T-cell (primary cell): Measurements from ENCODE around the gene CELF4. TPM values are rescaled to one million over a fixed set of nuclear protein-coding genes. Genes with fewer than 3 reads are reported as not detected.

Experiments
- ATAC-seq, 4 experiments: fragments of 200-7000 bp in 3 of 4; fragments of 150-1000 bp in 1 of 4; cut with Tn5 transposase; replicated peaks in 1 of 4; 1 replicate in 3 of 4; 2 replicates in 1 of 4; pipeline ENCODE4 v1.10.0; 2021; ENCODE audit warnings: moderate library complexity in 3 of 4, mild to moderate bottlenecking in 2 of 4, moderate number of reproducible peaks in 1 of 4
- CTCF ChIA-PET, 2 donors: fragments of 300-600 bp; sonication (Branson Sonifier 250); formaldehyde crosslinking; loops; one replicate each; lab custom pipeline; 2022; ENCODE audit warnings: antibody characterized with exemption in 2 of 2; lab: Charles Lee
- POLR2A ChIA-PET, 2 donors: fragments of 300-600 bp; sonication (Branson Sonifier 250); formaldehyde crosslinking; loops; one replicate each; lab custom pipeline; 2022; ENCODE audit warnings: antibody characterized with exemption in 2 of 2; lab: Charles Lee
- DNase-seq, 35 experiments: peaks; one replicate each; pipeline versions ENCODE4 v3.0.0 to v3.0.0-alpha.2; 2013 to 2023
- H3K27ac ChIP-seq: one replicate; pipeline ENCODE4 v1.5.1; 2013; ENCODE audit warnings: low read length
- H3K27me3 ChIP-seq, 2 experiments: replicated peaks in 1 of 2; 1 replicate in 1 of 2; 2 replicates in 1 of 2; pipeline versions ENCODE4 v1.6.1 to v1.7.0; 2013; ENCODE audit warnings: low read length in 1 of 2, mixed read lengths in 1 of 2; ENCODE audit not compliant: control insufficient read depth in 2 of 2, insufficient read depth in 2 of 2; ENCODE audit errors: extremely low read depth in 1 of 2
- H3K36me3 ChIP-seq, 2 donors: 1 replicate in 1 of 2; 2 replicates in 1 of 2; pipeline versions ENCODE4 v1.6.1 to v1.7.0; 2013; ENCODE audit warnings: low read length in 1 of 2; ENCODE audit not compliant: control insufficient read depth in 2 of 2, insufficient read depth in 1 of 2; ENCODE audit errors: extremely low read depth in 1 of 2
- H3K4me1 ChIP-seq, 2 experiments: 1 replicate in 1 of 2; 2 replicates in 1 of 2; pipeline versions ENCODE4 v1.6.1 to v1.7.0; 2013; ENCODE audit warnings: low read length in 2 of 2, mixed read lengths in 1 of 2; ENCODE audit not compliant: insufficient read depth in 2 of 2, control insufficient read depth in 1 of 2; ENCODE audit errors: extremely low read depth in 1 of 2
- H3K4me3 ChIP-seq, 2 donors: 1 replicate in 1 of 2; 2 replicates in 1 of 2; pipeline versions ENCODE4 v1.5.1 to v1.7.0; 2013; ENCODE audit warnings: mild to moderate bottlenecking in 2 of 2, low read length in 1 of 2, moderate library complexity in 1 of 2; ENCODE audit not compliant: control insufficient read depth in 1 of 2; ENCODE audit errors: extremely low read depth in 1 of 2
- H3K9me3 ChIP-seq: 2 replicates; pipeline ENCODE4 v1.7.0; 2013
- H3K27ac Mint-ChIP-seq, 2 donors: one replicate each; pipeline ENCODE4 v1.8.0; 2020 to 2021; ENCODE audit warnings: mild to moderate bottlenecking in 2 of 2, mixed read lengths in 2 of 2
- H3K27me3 Mint-ChIP-seq, 2 donors: one replicate each; pipeline ENCODE4 v1.8.0; 2021 to 2022; ENCODE audit warnings: mixed read lengths in 2 of 2
- H3K36me3 Mint-ChIP-seq: one replicate; pipeline ENCODE4 v1.8.0; 2021; ENCODE audit warnings: mixed read lengths
- H3K4me1 Mint-ChIP-seq, 3 donors: one replicate each; pipeline ENCODE4 v1.8.0; 2020 to 2022; ENCODE audit warnings: mixed read lengths in 3 of 3, mild to moderate bottlenecking in 1 of 3
- H3K4me3 Mint-ChIP-seq, 3 donors: one replicate each; pipeline ENCODE4 v1.8.0; 2020 to 2022; ENCODE audit warnings: mild to moderate bottlenecking in 3 of 3, mixed read lengths in 3 of 3, moderate library complexity in 3 of 3
- H3K9me3 Mint-ChIP-seq, 3 donors: one replicate each; pipeline ENCODE4 v1.8.0; 2020 to 2022; ENCODE audit warnings: mixed read lengths in 3 of 3
- WGBS: methylation state at CpG from one replicate; pipeline ENCODE4 v1.1.5; 2013; ENCODE audit warnings: missing lambda C conversion rate; ENCODE audit not compliant: insufficient coverage; 5-methylcytosine and 5-hydroxymethylcytosine counted together
- total RNA-seq, 35 experiments: library from RNA in 6 of 35; stranded (reverse) in 6 of 35; fragments of 120-200 nt in 1 of 35; gene quantifications; one replicate each; pipeline versions ENCODE4 v1.2.1 to v1.2.4 and lab custom pipeline; 2013 to 2026

Gene CELF4
- total RNA-seq, 5 donors from 2014 or later (not counting 1 experiment from before 2014, with no cell fraction given) = not detected

DNA sequence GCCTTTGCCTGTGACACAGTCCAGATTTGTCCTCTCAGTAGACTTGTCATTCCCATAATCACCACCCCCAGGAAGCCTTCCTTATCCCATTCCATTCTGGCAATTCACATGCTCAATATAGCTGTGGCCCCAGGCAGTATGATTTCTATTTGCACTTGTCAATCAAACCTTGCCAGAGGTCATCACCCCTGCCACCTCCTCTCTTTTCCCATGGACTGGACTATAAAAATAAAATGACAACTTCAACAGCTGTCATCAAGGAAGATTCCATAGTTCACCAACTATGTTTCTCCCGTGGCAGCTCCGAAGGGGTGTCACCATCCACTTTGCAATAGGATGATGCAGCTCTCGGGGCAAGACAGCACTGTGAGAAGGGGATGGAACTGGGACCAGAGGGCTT lies 255.7 kb downstream of the CELF4 start:
- Histone ChIP-seq H3K27me3 (peaks cover 0 to under 1% of the 10 kb centered on the region in 2 experiments), H3K4me3 (no peak overlapping the region), H3K9me3 (no peaks in the 10 kb centered on the region), H3K4me1 (no peaks in the 10 kb centered on the region), H3K27ac (no peak overlapping the region), H3K36me3 (no peaks in the 10 kb centered on the region)
- Mint-ChIP-seq H3K4me1 (no peaks in the 10 kb centered on the region), H3K27me3 (no peaks in the 10 kb centered on the region), H3K4me3 (no peak overlapping the region), H3K9me3 (no peaks in the 10 kb centered on the region), H3K36me3 (no peaks in the 10 kb centered on the region), H3K27ac (no peak overlapping the region)
- DNase-seq = no peak
- WGBS = no CpG with 5 or more reads among the region's 3 CpGs
- no peak for ATAC-seq
- CTCF ChIA-PET = no interaction called here
- POLR2A ChIA-PET = no interaction called here

GRCh38 chr18:37309059-37309458 lies 256.5 kb downstream of the CELF4 start:
- ChIA-PET POLR2A (no interaction called here), CTCF (no interaction called here)
- Histone ChIP-seq H3K4me3 (no peak overlapping the region), H3K27ac (no peak overlapping the region), H3K27me3 (peaks cover 0 to 2% of the 10 kb centered on the region in 2 experiments), H3K9me3 (no peaks in the 10 kb centered on the region), H3K36me3 (no peaks in the 10 kb centered on the region), H3K4me1 (no peaks in the 10 kb centered on the region)
- H3K4me1 Mint-ChIP-seq = no peaks in the 10 kb centered on the region
- WGBS = no CpG with 5 or more reads among the region's 1 CpG
- H3K4me3 Mint-ChIP-seq = no peak overlapping the region
- H3K27me3 Mint-ChIP-seq = no peaks in the 10 kb centered on the region
- DNase-seq = no peak
- ATAC-seq = no peak
- H3K27ac Mint-ChIP-seq = no peak overlapping the region
- no peaks in the 10 kb centered on the region for H3K9me3 Mint-ChIP-seq
- no peaks in the 10 kb centered on the region for H3K36me3 Mint-ChIP-seq

- Histone ChIP-seq H3K36me3 (no peaks in the 10 kb centered on the region), H3K27me3 (peaks cover 0 to 3% of the 10 kb centered on the region in 2 experiments), H3K4me1 (no peaks in the 10 kb centered on the region), H3K4me3 (no peak overlapping the region), H3K9me3 (no peaks in the 10 kb centered on the region), H3K27ac (no peak overlapping the region)
- no peak overlapping the region for H3K27ac Mint-ChIP-seq
- H3K27me3 Mint-ChIP-seq = peaks cover 0 to 2% of the 10 kb centered on the region in 2 donors
- ChIA-PET CTCF (no interaction called here), POLR2A (no interaction called here)
- 100% methylated on average over 1 of the region's 8 CpGs for WGBS
- DNase-seq (no peak), ATAC-seq (no peak)
- no peaks in the 10 kb centered on the region for H3K36me3 Mint-ChIP-seq
- no peaks in the 10 kb centered on the region for H3K9me3 Mint-ChIP-seq
- no peak overlapping the region for H3K4me3 Mint-ChIP-seq
- no peaks in the 10 kb centered on the region for H3K4me1 Mint-ChIP-seq
Measured at GRCh38 chr18:37307181-37307580, 258.4 kb downstream of the CELF4 start.

- no peak overlapping the region for H3K27ac Mint-ChIP-seq
- POLR2A ChIA-PET = no interaction called here
- DNase-seq = no peak
- no peak for ATAC-seq
- H3K9me3 ChIP-seq = no peaks in the 10 kb centered on the region
- CTCF ChIA-PET = no interaction called here
- H3K4me3 Mint-ChIP-seq = no peak overlapping the region
- peaks cover 0 to 5% of the 10 kb centered on the region in 2 experiments for H3K27me3 ChIP-seq
- no peaks in the 10 kb centered on the region for H3K36me3 ChIP-seq
- no peak overlapping the region for H3K4me3 ChIP-seq
- no peaks in the 10 kb centered on the region for H3K36me3 Mint-ChIP-seq
- H3K4me1 ChIP-seq = no peaks in the 10 kb centered on the region
- no peak overlapping the region for H3K27ac ChIP-seq
- WGBS = 91% methylated on average over 8 of the region's 8 CpGs
- peaks cover 0 to 3% of the 10 kb centered on the region in 2 donors for H3K27me3 Mint-ChIP-seq
- H3K4me1 Mint-ChIP-seq = no peaks in the 10 kb centered on the region
- no peaks in the 10 kb centered on the region for H3K9me3 Mint-ChIP-seq
Measured at GRCh38 chr18:37306432-37306831, 259.2 kb downstream of the CELF4 start.

DNA sequence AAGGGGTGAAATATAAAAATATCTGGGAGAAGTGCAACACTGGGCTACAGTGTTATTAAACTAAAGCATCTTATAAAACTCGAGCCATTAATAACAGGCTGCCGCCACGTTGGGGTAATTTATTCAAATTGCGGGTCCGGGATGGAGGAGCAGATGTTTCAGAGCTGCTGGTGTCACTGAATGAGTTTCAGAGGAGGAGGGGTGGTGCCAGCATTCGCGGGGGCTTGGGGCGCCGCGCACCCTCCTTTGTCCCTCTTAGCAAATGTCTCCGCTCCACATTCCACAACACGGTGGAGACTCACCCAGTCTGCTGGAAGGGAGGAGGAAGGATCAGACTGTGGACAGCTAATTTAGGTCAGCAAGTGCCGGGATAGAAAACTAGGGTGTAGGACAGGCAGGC lies 260.5 kb downstream of the CELF4 start:
- H3K9me3 Mint-ChIP-seq = no peaks in the 10 kb centered on the region
- no peaks in the 10 kb centered on the region for H3K9me3 ChIP-seq
- CTCF ChIA-PET = no interaction called here
- ATAC-seq = no peak
- H3K36me3 ChIP-seq = no peaks in the 10 kb centered on the region
- H3K27ac Mint-ChIP-seq = no peak overlapping the region
- POLR2A ChIA-PET = interaction anchor here in 1 of 2 donors (0.6 kb wide), 1 partner anchor 46 kb away, joined by 9 read pairs; no protein-coding TSS in a partner anchor
- H3K4me1 Mint-ChIP-seq = no peaks in the 10 kb centered on the region
- no peak overlapping the region for H3K4me3 Mint-ChIP-seq
- no peaks in the 10 kb centered on the region for H3K36me3 Mint-ChIP-seq
- peaks cover 0 to 3% of the 10 kb centered on the region in 2 donors for H3K27me3 Mint-ChIP-seq
- WGBS = 83% methylated on average over 5 of the region's 13 CpGs
- no peak overlapping the region for H3K27ac ChIP-seq
- peaks cover 0 to 7% of the 10 kb centered on the region in 2 experiments for H3K27me3 ChIP-seq
- DNase-seq = no peak
- no peaks in the 10 kb centered on the region for H3K4me1 ChIP-seq
- no peak overlapping the region for H3K4me3 ChIP-seq

DNA sequence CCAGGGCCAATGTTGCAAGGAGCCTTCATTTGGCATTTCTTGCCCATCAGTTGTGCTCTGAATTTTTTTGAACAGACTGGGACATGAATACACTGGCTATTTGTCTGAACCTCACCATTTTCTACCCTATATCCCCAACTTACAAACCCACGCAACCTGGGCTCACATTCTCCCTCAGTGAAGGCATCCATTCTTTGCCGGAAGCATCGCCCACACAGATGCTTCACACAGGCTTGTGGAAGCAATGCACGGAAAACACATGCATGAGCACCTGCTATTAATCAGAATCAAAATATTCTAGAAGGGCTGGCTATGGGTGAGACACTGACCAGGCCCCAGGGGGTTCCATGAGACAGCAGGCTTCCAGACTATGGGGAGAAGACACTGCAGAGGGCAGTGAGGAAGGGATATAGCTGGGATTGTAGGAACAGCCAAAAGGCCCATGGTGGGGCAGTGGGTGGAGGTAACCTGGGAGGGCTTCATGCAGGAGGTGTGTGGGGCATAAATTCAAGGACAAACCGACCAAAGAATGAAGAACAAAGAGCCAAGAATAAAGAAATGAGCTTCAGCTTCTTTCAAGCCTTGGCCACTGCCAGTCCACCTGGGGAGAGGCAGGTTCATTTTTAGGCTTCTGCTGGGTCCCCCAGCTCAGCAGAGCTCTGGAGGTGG lies 261.5 kb downstream of the CELF4 start:
- Histone ChIP-seq H3K4me1 (no peaks in the 10 kb centered on the region), H3K27ac (no peak overlapping the region), H3K36me3 (no peaks in the 10 kb centered on the region), H3K27me3 (peaks cover 0 to 10% of the 10 kb centered on the region in 2 experiments), H3K9me3 (no peaks in the 10 kb centered on the region), H3K4me3 (no peak overlapping the region)
- Mint-ChIP-seq H3K36me3 (no peaks in the 10 kb centered on the region), H3K27ac (no peak overlapping the region), H3K9me3 (no peaks in the 10 kb centered on the region), H3K27me3 (peaks cover 0 to 6% of the 10 kb centered on the region in 2 donors), H3K4me1 (no peaks in the 10 kb centered on the region), H3K4me3 (no peak overlapping the region)
- ChIA-PET POLR2A (interaction anchor here in 1 of 2 donors (0.6 kb wide), 1 partner anchor 47 kb away, joined by 9 read pairs; no protein-coding TSS in a partner anchor), CTCF (no interaction called here)
- DNase-seq (no peak), ATAC-seq (no peak)
- WGBS = 100% methylated on average over 1 of the region's 5 CpGs
